Psoas muscle (tissue), 8 donors: ENCODE measurements around the gene CRYGB. TPM values are rescaled to one million over a fixed set of nuclear protein-coding genes. Genes with fewer than 3 reads are reported as not detected.
"Not testable (repeated sequence)": the region's sequence is repeated elsewhere in the genome, so short reads cannot be mapped to it uniquely, and the experiment has no call there.

Experiments
- ATAC-seq, 4 donors: fragments of 200-7000 bp; cut with Tn5 transposase; one replicate each; pipeline ENCODE4 v1.9.1; 2020; ENCODE audit warnings: moderate library complexity in 3 of 4, mild to moderate bottlenecking in 2 of 4
- DNase-seq, 2 donors: peaks; one replicate each; pipeline ENCODE4 v3.0.0-alpha.2; 2020
- H3K27ac ChIP-seq: fragments of 200-600 bp; one replicate; pipeline ENCODE4 v1.8.0; 2022
- H3K27me3 ChIP-seq, 3 donors: fragments of 200-600 bp in 1 of 3; one replicate each; pipeline versions ENCODE4 v1.6.1 to v1.8.0; 2013 to 2022; ENCODE audit warnings: low read length in 2 of 3, mild to moderate bottlenecking in 2 of 3, moderate library complexity in 1 of 3; ENCODE audit not compliant: insufficient read depth in 3 of 3
- H3K36me3 ChIP-seq, 2 donors: fragments of 200-600 bp in 1 of 2; one replicate each; pipeline versions ENCODE4 v1.6.1 to v1.8.0; 2013 to 2022; ENCODE audit warnings: low read depth in 1 of 2, mild to moderate bottlenecking in 1 of 2, moderate library complexity in 1 of 2; ENCODE audit not compliant: insufficient read depth in 1 of 2
- H3K4me1 ChIP-seq: fragments of 200-600 bp; one replicate; pipeline ENCODE4 v1.8.0; 2022
- H3K4me3 ChIP-seq: fragments of 200-600 bp; one replicate; pipeline ENCODE4 v1.8.0; 2022; ENCODE audit warnings: mild to moderate bottlenecking
- H3K9me3 ChIP-seq: fragments of 200-600 bp; one replicate; pipeline ENCODE4 v1.8.0; 2022
- WGBS, 3 donors: extraction: QIAGEN DNeasy Blood & Tissue Kit; methylation state at CpG; one replicate each; pipeline versions ENCODE4 v1.1.6 to v1.1.7; 2013; 5-methylcytosine and 5-hydroxymethylcytosine counted together
- intact Hi-C, 2 donors: fragments of 100-400 bp; cut with DNase I; formaldehyde crosslinking; loops; one replicate each; pipeline versions ENCODE4 v1.11.0 to v1.14.2; 2022
- polyA plus RNA-seq, 3 donors: library from polyadenylated mRNA; stranded (reverse); fragments of 200-250 nt; gene quantifications; one replicate each; pipeline ENCODE4 v1.2.3, GENCODE V29; 2013
- total RNA-seq, 4 donors: library from RNA; stranded (reverse); fragmentation: NEBNext Ultra II Directional in 2 of 4; extraction: Animal tissue kit (Norgen Biotek cat#: 25700) in 2 of 4; gene quantifications; one replicate each; pipeline versions ENCODE4 v1.2.1 to v1.2.4, GENCODE V29; 2021 to 2023
- TF ChIP-seq, protein P1 (sequence below): fragments of 200-600 bp; IDR thresholded peaks from one replicate; pipeline ENCODE4 v1.8.0; 2022; ENCODE audit warnings: antibody characterized with exemption
- donor health status: healthy with polysubstance abuse.
- donor health status: DM: no; HTN: no; CAD: no; lungs with moderate emphysema.
- donor health status: Bipolar disorder and iron deficiency.
- donor health status: healthy.
- donor health status: DM: yes; HTN: yes; CAD: no.
- donor health status: DM: no; HTN: no; CAD: no.
- donor health status: DM: no; HTN: no; CAD: no.
- donor health status: DM: yes; HTN: yes; CAD: no.

CRYGB gene
- total and polyA plus RNA-seq, 7 donors = not detected

DNA sequence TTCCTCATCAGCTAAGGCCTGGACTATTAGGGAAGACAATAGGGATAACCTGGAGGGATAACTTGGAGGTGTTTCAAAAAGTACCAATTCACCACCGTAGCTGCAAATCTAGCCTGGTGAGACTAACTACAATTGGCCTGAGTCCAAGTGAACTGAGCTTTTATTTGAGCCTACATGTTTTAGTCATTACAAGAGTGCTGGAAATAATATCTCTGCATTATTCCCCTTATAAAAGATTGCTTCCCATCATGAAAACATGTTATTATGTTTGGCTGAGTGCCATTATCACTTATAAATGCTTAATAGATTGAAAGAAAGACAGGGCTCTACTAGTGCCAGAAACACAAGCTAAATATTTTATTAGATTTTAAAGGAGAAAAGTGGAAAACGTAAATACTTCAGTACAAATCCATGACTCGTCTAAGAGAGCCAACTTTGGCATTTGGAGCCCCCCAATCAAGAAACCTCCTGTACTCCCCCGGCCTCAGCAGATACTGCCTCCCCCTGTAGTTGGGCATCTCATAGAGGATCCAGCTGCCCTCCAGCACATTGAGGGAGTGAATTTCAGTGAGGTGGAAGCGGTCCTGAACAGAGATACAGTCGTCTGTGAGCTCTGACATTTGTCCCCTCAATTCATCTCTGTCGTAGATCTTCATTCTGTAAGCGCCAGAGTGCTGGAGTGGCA is 3.6 kb downstream of the CRYGB start:
- WGBS, 3 donors = 21 to 29% (median 23%) methylated on average over 8 of the region's 8 CpGs
- Histone ChIP-seq H3K27ac (no peak overlapping the region), H3K4me1 (no peaks in the 10 kb centered on the region), H3K36me3 (no peaks in the 10 kb centered on the region), H3K9me3 (no peaks in the 10 kb centered on the region), H3K27me3 (no peaks in the 10 kb centered on the region), H3K4me3 (no peak overlapping the region)
- TF ChIP-seq, protein P1, sequence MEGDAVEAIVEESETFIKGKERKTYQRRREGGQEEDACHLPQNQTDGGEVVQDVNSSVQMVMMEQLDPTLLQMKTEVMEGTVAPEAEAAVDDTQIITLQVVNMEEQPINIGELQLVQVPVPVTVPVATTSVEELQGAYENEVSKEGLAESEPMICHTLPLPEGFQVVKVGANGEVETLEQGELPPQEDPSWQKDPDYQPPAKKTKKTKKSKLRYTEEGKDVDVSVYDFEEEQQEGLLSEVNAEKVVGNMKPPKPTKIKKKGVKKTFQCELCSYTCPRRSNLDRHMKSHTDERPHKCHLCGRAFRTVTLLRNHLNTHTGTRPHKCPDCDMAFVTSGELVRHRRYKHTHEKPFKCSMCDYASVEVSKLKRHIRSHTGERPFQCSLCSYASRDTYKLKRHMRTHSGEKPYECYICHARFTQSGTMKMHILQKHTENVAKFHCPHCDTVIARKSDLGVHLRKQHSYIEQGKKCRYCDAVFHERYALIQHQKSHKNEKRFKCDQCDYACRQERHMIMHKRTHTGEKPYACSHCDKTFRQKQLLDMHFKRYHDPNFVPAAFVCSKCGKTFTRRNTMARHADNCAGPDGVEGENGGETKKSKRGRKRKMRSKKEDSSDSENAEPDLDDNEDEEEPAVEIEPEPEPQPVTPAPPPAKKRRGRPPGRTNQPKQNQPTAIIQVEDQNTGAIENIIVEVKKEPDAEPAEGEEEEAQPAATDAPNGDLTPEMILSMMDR = no peak
- intact Hi-C loops = no loop called here
- ATAC-seq (no peak), DNase-seq (no peak)

DNA sequence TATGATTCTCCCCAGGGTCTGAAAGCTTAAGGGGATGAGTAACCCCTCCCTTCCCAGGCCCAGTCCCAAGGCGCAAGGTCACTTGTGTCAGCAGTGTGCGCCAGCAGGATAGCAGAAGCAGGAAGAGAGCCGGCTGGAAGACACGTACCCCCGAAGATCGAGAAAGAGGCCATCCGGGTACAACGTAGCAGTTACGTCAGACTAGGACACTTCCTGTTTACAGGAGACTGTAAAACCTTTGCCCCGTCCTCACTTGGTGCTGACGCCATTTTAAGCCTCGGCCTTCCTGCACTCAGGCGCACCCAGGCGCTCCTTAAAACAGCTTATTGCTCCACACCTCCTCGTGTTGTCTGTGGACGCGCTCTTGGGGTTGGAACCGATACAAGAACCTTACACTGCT is 6.5 kb downstream of the CRYGB start:
- ATAC-seq (no peak), DNase-seq (no peak)
- Histone ChIP-seq H3K27me3 (no peaks in the 10 kb centered on the region), H3K4me3 (no peak overlapping the region), H3K36me3 (no peaks in the 10 kb centered on the region), H3K27ac (no peak overlapping the region), H3K4me1 (no peaks in the 10 kb centered on the region), H3K9me3 (no peaks in the 10 kb centered on the region)
- WGBS, 3 donors = 85 to 89% (median 85%) methylated on average over 18 of the region's 18 CpGs
- TF ChIP-seq, protein P1 = no peak
- intact Hi-C loops = no loop called here

DNA sequence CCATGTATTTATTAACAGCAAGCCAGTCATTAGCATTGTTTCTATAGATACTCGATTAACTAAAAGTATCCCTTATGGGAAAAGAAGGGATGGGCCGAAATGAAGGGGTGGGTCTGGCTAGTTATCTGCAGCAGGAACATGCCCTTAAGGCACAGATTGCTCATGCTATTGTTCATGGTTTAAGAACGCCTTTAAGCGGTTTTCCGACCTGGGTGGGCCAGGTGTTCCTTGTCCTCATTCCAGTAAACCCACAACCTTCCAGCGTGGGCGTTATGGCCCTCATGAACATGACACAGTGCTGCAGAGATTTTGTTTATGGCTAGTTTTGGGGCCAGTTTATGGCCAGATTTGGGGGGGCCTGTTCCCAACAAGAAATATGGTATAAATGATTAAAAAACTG is 7.6 kb downstream of the CRYGB start:
- WGBS, 3 donors = 86 to 91% (median 91%) methylated on average over 7 of the region's 7 CpGs
- H3K4me1 ChIP-seq, H3K27me3 ChIP-seq, intact Hi-C loops, H3K9me3 ChIP-seq, DNase-seq, H3K27ac ChIP-seq, H3K36me3 ChIP-seq, H3K4me3 ChIP-seq, ATAC-seq: not testable (repeated sequence)

DNA sequence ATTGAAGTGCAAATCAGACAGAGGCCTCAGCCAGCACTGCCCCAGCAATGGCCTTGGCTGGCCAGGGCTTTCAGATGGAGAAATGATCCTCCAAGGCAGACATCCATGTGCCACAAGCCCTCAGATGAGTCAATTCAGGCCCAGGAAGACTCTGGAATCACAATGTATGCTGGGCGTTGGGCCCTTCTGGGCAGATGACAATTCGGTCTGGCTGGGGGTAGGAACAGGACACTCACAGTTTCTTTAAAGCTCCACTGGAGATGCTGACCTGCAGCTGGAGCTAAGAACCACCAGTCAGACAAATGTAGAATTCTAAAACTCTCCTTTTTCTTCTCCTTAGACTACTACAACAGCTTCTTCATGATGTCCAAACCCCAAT is 9.3 kb downstream of the CRYGB start:
- Histone ChIP-seq H3K4me3 (no peak overlapping the region), H3K36me3 (no peaks in the 10 kb centered on the region), H3K9me3 (no peaks in the 10 kb centered on the region), H3K27me3 (no peaks in the 10 kb centered on the region), H3K27ac (no peak overlapping the region), H3K4me1 (no peaks in the 10 kb centered on the region)
- no peak for ATAC-seq
- WGBS, 3 donors = 77 to 91% (median 84%) methylated on average over 2 of the region's 2 CpGs
- intact Hi-C loops = no loop called here
- TF ChIP-seq, protein P1 = no peak
- DNase-seq = no peak

DNA sequence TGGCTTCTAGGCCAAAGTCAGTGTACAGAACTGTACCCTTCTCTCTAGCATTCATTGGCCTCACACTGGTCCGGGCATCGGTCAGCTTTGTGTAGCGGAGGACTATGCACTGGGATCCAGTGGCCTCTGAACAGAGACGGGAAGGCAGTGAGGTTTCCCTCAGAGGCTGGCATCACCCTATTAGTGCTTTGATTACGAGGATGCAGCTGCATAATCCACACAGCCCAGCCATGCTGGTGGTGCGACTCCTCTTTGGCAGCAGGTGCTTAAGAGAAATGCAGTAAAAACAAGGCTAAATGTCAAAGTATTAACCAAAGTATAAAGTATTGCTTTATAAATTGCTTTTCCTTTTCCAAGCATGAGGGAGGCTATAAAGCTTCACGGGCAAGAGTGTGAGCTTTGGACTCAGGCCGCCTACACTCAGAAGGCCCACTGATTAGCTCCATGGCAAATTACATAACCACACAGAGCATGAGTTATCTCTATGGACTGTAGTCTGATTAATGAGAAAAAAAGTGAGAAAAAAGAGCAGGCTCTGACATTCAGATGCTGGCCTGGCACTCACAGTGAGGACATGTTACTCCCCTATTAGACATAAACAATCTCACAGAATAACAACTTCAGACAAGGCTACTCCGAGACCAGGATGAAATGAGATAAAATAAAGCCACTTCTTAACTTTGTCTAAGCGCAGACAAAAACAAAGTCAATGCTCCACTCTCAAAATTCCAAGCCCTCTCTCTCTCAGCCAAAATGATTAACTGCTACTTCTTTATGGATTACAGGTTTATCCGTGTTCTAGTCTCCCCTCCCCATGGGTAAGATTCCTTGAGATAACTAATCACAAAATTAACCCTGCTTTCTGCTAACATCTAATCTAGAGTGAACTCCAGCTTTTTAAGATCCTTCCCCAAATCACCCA is 9.9 kb downstream of the CRYGB start:
- H3K36me3 ChIP-seq = no peaks in the 10 kb centered on the region
- intact Hi-C loops = no loop called here
- DNase-seq (no peak), ATAC-seq (no peak)
- H3K27ac ChIP-seq = no peak overlapping the region
- H3K4me3 ChIP-seq = no peak overlapping the region
- no peaks in the 10 kb centered on the region for H3K27me3 ChIP-seq
- TF ChIP-seq, protein P1 = no peak
- no peaks in the 10 kb centered on the region for H3K4me1 ChIP-seq
- no peaks in the 10 kb centered on the region for H3K9me3 ChIP-seq
- WGBS, 3 donors = 66 to 76% (median 70%) methylated on average over 11 of the region's 11 CpGs
